HepG2 (cell line): ENCODE results near the gene RBPJ. TPM values are rescaled to one million over a fixed set of nuclear protein-coding genes. Genes with fewer than 3 reads are reported as not detected.

Experiments
- ATAC-seq: fragments of 200-7000 bp; cut with Tn5 transposase; 3 replicates; pipeline ENCODE4 v1.9.1; 2020; ENCODE audit warnings: mild to moderate bottlenecking, moderate library complexity
- BruUV-seq: library from RNA; stranded (reverse); fragments of 400-500 nt; replicated peaks from 2 replicates; lab custom pipeline; 2021; lab: Mats Ljungman, UMichigan
- CTCF ChIA-PET: fragments of 300-600 bp; formaldehyde crosslinking; extraction: SDS; loops from one replicate; lab custom pipeline; 2021; ENCODE audit warnings: low total read pairs, inconsistent platforms, low intra/inter-chr PET ratio; lab: Yijun Ruan, JAX
- POLR2A ChIA-PET: fragments of 350-600 bp; sonication (Branson Sonifier 250); formaldehyde crosslinking; loops from one replicate; lab custom pipeline; 2020; ENCODE audit warnings: antibody characterized with exemption, inconsistent platforms; lab: Yijun Ruan, JAX
- DNase-seq: peaks from one replicate; pipeline ENCODE4 v3.0.0-alpha.2; 2015; ENCODE audit warnings: low spot score
- FAIRE-seq: peaks from 3 replicates; lab custom pipeline; 2011; peaks lifted over from hg19 to GRCh38; lab: Jason Lieb, UNC
- H2AFZ ChIP-seq: one replicate; pipeline ENCODE4 v1.6.1; 2011; ENCODE audit warnings: low read length, inconsistent platforms
- H3K27ac ChIP-seq: fragments of 300-600 bp; 3 replicates; pipeline ENCODE4 v1.8.0; 2011; ENCODE audit warnings: mixed run types, mild to moderate bottlenecking, mixed read lengths, low read length, inconsistent platforms; ENCODE audit not compliant: insufficient read depth; ENCODE audit errors: extremely low read length
- H3K27me3 ChIP-seq, 2 experiments: fragments of 200-600 bp in 1 of 2; 2 replicates in 1 of 2; 3 replicates in 1 of 2; pipeline versions ENCODE4 v1.6.0 to v1.8.0; 2011; ENCODE audit warnings: low read length in 2 of 2, mild to moderate bottlenecking in 2 of 2, moderate library complexity in 2 of 2, inconsistent platforms in 1 of 2; ENCODE audit not compliant: insufficient read depth in 2 of 2, control insufficient read depth in 1 of 2
- H3K36me3 ChIP-seq, 2 experiments: fragments of 200-600 bp in 1 of 2; replicated peaks in 1 of 2; 2 replicates in 1 of 2; 3 replicates in 1 of 2; pipeline versions ENCODE4 v1.5.1 to v1.8.0; 2011; ENCODE audit warnings: low read length in 2 of 2, inconsistent platforms in 1 of 2; ENCODE audit not compliant: insufficient read depth in 2 of 2, control insufficient read depth in 1 of 2
- H3K4me1 ChIP-seq: 2 replicates; pipeline ENCODE4 v1.5.1; 2012; ENCODE audit warnings: low read length, inconsistent platforms; ENCODE audit not compliant: insufficient read depth
- H3K4me2 ChIP-seq: 2 replicates; pipeline ENCODE4 v1.6.0; 2011; ENCODE audit warnings: low read depth, low read length, inconsistent platforms
- H3K4me3 ChIP-seq, 3 experiments: fragments of 200-600 bp in 1 of 3; sonication (generic), shearing (Covaris generic) in 1 of 3; replicated peaks in 1 of 3; 2 replicates each; pipeline ENCODE4 v1.5.1; 2011 to 2016; ENCODE audit warnings: low read length in 3 of 3, inconsistent platforms in 2 of 3, low read depth in 2 of 3, mild to moderate bottlenecking in 2 of 3, control low read depth in 1 of 3, mixed read lengths in 1 of 3; ENCODE audit not compliant: insufficient read depth in 1 of 3
- H3K79me2 ChIP-seq: one replicate; pipeline ENCODE4 v1.6.1; 2011; ENCODE audit warnings: low read length, inconsistent platforms; ENCODE audit not compliant: insufficient read depth
- H3K9ac ChIP-seq: 2 replicates; pipeline ENCODE4 v1.6.0; 2011; ENCODE audit warnings: mild to moderate bottlenecking, low read depth, low read length, inconsistent platforms; ENCODE audit not compliant: insufficient read depth
- H3K9me3 ChIP-seq: 2 replicates; pipeline ENCODE4 v1.5.1; 2012; ENCODE audit warnings: mild to moderate bottlenecking, low read length
- H4K20me1 ChIP-seq: 2 replicates; pipeline ENCODE4 v1.6.0; 2011; ENCODE audit warnings: inconsistent platforms, mild to moderate bottlenecking, low read length, moderate library complexity; ENCODE audit not compliant: insufficient read depth
- ATF2 ChIP-seq: sonication (generic); formaldehyde crosslinking; IDR thresholded peaks from 2 replicates; pipeline ENCODE4 v1.4.0; 2020; ENCODE audit warnings: missing genetic modification reagents
- FOXJ3 ChIP-seq: sonication (generic); formaldehyde crosslinking; IDR thresholded peaks from 2 replicates; pipeline ENCODE4 v1.4.0; 2020; ENCODE audit warnings: missing genetic modification reagents, mild to moderate bottlenecking, borderline replicate concordance
- GABPB1 ChIP-seq: IDR thresholded peaks from 2 replicates; pipeline ENCODE4 v1.6.1; 2016; ENCODE audit warnings: mild to moderate bottlenecking, missing genetic modification reagents, moderate library complexity, missing compliant biosample characterization
- IRF2 ChIP-seq: IDR thresholded peaks from 2 replicates; pipeline ENCODE4 v1.6.1; 2018; ENCODE audit warnings: missing genetic modification reagents, missing compliant biosample characterization
- SRSF9 ChIP-seq: fragments of 200-400 bp; formaldehyde crosslinking; IDR thresholded peaks from 2 replicates; pipeline ENCODE4 v1.6.1; 2018; ENCODE audit warnings: borderline replicate concordance, mild to moderate bottlenecking, low read depth, low read length; ENCODE audit not compliant: insufficient read depth, poor library complexity, severe bottlenecking
- ZNF33B ChIP-seq: sonication (generic); formaldehyde crosslinking; IDR thresholded peaks from 2 replicates; pipeline ENCODE4 v1.5.1; 2020; ENCODE audit warnings: mild to moderate bottlenecking, missing genetic modification reagents
- ZNF430 ChIP-seq: sonication (generic); formaldehyde crosslinking; IDR thresholded peaks from 2 replicates; pipeline ENCODE4 v1.9.0; 2021; ENCODE audit warnings: mild to moderate bottlenecking, missing genetic modification reagents
- ZNF547 ChIP-seq: sonication (generic); formaldehyde crosslinking; IDR thresholded peaks from 2 replicates; pipeline ENCODE4 v1.5.1; 2020; ENCODE audit warnings: mild to moderate bottlenecking, missing genetic modification reagents
- ZNF550 ChIP-seq: sonication (generic); formaldehyde crosslinking; IDR thresholded peaks from 2 replicates; pipeline ENCODE4 v1.4.0; 2020; ENCODE audit warnings: mild to moderate bottlenecking, missing genetic modification reagents, borderline replicate concordance
- ZNF567 ChIP-seq: sonication (generic); formaldehyde crosslinking; IDR thresholded peaks from 2 replicates; pipeline ENCODE4 v1.8.1; 2023; ENCODE audit warnings: mild to moderate bottlenecking, missing genetic modification reagents, borderline replicate concordance
- in situ Hi-C: cut with HindIII; loops from 2 replicates; pipeline ENCODE4 v1.10.0; 2017; ENCODE audit warnings: low pct_unique_long_range_greater_than_20kb; ENCODE audit not compliant: extremely low pct_ligation_motif_present
- intact Hi-C: fragments of 100-400 bp; cut with micrococcal nuclease; formaldehyde crosslinking; loops from one replicate; pipeline ENCODE4 v1.10.0; 2022; ENCODE audit not compliant: unreplicated experiment
- polyA plus RNA-seq, 8 experiments: library from polyadenylated mRNA; depleted of rRNA in 3 of 8; stranded (reverse) in 7 of 8; unstranded in 1 of 8; fragments of >200 nt; fragmentation: Illumina TruSeq in 4 of 8; extraction: Trizol in 4 of 8; gene quantifications; 2 replicates each; pipeline versions ENCODE4 v1.2.1 to v1.2.3, GENCODE V29; 2011 to 2016; ENCODE audit warnings: low read depth in 4 of 8, missing spikeins in 1 of 8, mixed read lengths in 1 of 8; ENCODE audit not compliant: insufficient read depth in 1 of 8
- total RNA-seq, 5 experiments: library from RNA; depleted of rRNA; stranded (reverse); fragments of >200 nt; fragmentation: Illumina TruSeq; extraction: Trizol; gene quantifications; 2 replicates each; pipeline ENCODE4 v1.2.3, GENCODE V29; 2016; ENCODE audit warnings: low read depth in 1 of 5
- TF ChIP-seq, protein P1 (sequence below), 2 experiments: fragments of 450-650 bp in 1 of 2; sonication (generic) in 1 of 2; formaldehyde crosslinking; IDR thresholded peaks; 2 replicates each; pipeline versions ENCODE4 v1.5.0 to v1.8.0; 2020 to 2022; ENCODE audit warnings: mild to moderate bottlenecking in 1 of 2, missing genetic modification reagents in 1 of 2

Gene RBPJ
- total and polyA plus RNA-seq, 2 of the 13 experiments (the other 11 are each of a cell fraction or from before 2014, with no cell fraction given), result 25.9 to 33.2 TPM

- Histone ChIP-seq H3K27me3 (no peaks in the 10 kb centered on the region), H3K4me1 (peaks cover 47% of the 10 kb centered on the region), H3K27ac (no peak overlapping the region), H3K4me3 (no peak overlapping the region), H3K79me2 (peaks cover 62% of the 10 kb centered on the region), H2AFZ (no peak overlapping the region)
- in situ Hi-C loops, result no loop called here
- BruUV-seq, result no TSS peak
- TF ChIP-seq ZNF547 (CRISPR knock-in tag) (no peak), ATF2 (CRISPR knock-in tag) (no peak), ZNF430 (CRISPR knock-in tag) (no peak), GABPB1 (CRISPR knock-in tag) (no peak), ZNF567 (CRISPR knock-in tag) (no peak), ZNF33B (CRISPR knock-in tag) (no peak), ZNF550 (no peak), SRSF9 (no peak), FOXJ3 (CRISPR knock-in tag) (no peak), IRF2 (no peak)
- TF ChIP-seq, protein P1, sequence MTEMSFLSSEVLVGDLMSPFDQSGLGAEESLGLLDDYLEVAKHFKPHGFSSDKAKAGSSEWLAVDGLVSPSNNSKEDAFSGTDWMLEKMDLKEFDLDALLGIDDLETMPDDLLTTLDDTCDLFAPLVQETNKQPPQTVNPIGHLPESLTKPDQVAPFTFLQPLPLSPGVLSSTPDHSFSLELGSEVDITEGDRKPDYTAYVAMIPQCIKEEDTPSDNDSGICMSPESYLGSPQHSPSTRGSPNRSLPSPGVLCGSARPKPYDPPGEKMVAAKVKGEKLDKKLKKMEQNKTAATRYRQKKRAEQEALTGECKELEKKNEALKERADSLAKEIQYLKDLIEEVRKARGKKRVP (CRISPR knock-in tag; IDR thresholded peaks at IDR 0.05), result no peak
- TF ChIP-seq, all 625 proteins: peak for 0
- no peaks in the 10 kb centered on the region; a peak in 1 of 5 replicates for H3K36me3 ChIP-seq
- no peak overlapping the region for H3K4me2 ChIP-seq
- peaks cover 62% of the 10 kb centered on the region for H4K20me1 ChIP-seq
- no peak for DNase-seq
- intact Hi-C loops, result no loop called here
- no peaks in the 10 kb centered on the region for H3K9me3 ChIP-seq
- ChIA-PET POLR2A (no interaction called here), CTCF (no interaction called here)
- ATAC-seq, result no peak
- no peak overlapping the region for H3K9ac ChIP-seq
- FAIRE-seq, result no peak
Measured at GRCh38 chr4:26368685-26369084, 47.9 kb downstream of the RBPJ start.
